D721Med (cell line): ENCODE data around the gene ZNF784.

Source experiments
- DNase-seq: peaks from one replicate; pipeline ENCODE4 v3.0.0; 2011; ENCODE audit warnings: low spot score; ENCODE audit not compliant: insufficient read length
- FAIRE-seq: peaks from 2 replicates; lab custom pipeline; 2011; peaks lifted over from hg19 to GRCh38; lab: Jason Lieb, UNC
- CTCF ChIP-seq: IDR thresholded peaks from 2 replicates; pipeline ENCODE4 v1.5.1; 2012; ENCODE audit warnings: mild to moderate bottlenecking, control low read depth; ENCODE audit not compliant: insufficient read depth; ENCODE audit errors: missing control alignments

ZNF784 gene

GRCh38 chr19:55656988-55657747, 32.8 kb upstream of the ZNF784 start:
- FAIRE-seq (no peak), DNase-seq (no peak)
- TF ChIP-seq CTCF: no peak

- no peak for TF ChIP-seq CTCF
- FAIRE-seq: no peak
Measured at GRCh38 chr19:55656552-55656951, 32.2 kb upstream of the ZNF784 start.

GRCh38 chr19:55655648-55656040, 31.3 kb upstream of the ZNF784 start:
- no peak for FAIRE-seq
- TF ChIP-seq CTCF: no peak
- DNase-seq: no peak

More at GRCh38 chr19:55656552-55656951, 32.2 kb upstream of the ZNF784 start:
- no peak for DNase-seq

- no peak for FAIRE-seq
- TF ChIP-seq CTCF: no peak
- peak; percentile 62 for DNase-seq
Measured at GRCh38 chr19:55654868-55655647, 30.7 kb upstream of the ZNF784 start, which contains the start of gene U2AF2. U2AF2 (plus strand) TSS chr19:55655035; CDS start chr19:55655105, 70 bp downstream.

- FAIRE-seq (no peak), DNase-seq (no peak)
- no peak for TF ChIP-seq CTCF
Measured at GRCh38 chr19:55654323-55654867, 30.0 kb upstream of the ZNF784 start.

- DNase-seq: peak; percentile 95
- TF ChIP-seq CTCF: peak; percentile 100
- no peak for FAIRE-seq
Measured at GRCh38 chr19:55653651-55654322, 29.4 kb upstream of the ZNF784 start.
